G401 (cell line): Measurements from ENCODE around the gene REV3L. TPM values are rescaled to one million over a fixed set of nuclear protein-coding genes. Genes with fewer than 3 reads are reported as not detected.
"Not testable (repeated sequence)": the region's sequence is repeated elsewhere in the genome, so short reads cannot be mapped to it uniquely, and the experiment has no call there.

Experiments
- DNase-seq: peaks from one replicate; pipeline ENCODE4 v3.0.0-alpha.2; 2015; ENCODE audit warnings: low spot score
- in situ Hi-C: cut with HindIII; loops from 2 replicates; pipeline ENCODE4 v1.10.0; 2016; ENCODE audit warnings: low sequenced_read_pairs, mixed read lengths
- total RNA-seq: library from RNA; depleted of rRNA; stranded (reverse); fragments of >200 nt; shearing (Covaris generic); gene quantifications from 2 replicates; pipeline ENCODE4 v1.2.3, GENCODE V29; 2014; rRNA removed

Gene REV3L, protein sequence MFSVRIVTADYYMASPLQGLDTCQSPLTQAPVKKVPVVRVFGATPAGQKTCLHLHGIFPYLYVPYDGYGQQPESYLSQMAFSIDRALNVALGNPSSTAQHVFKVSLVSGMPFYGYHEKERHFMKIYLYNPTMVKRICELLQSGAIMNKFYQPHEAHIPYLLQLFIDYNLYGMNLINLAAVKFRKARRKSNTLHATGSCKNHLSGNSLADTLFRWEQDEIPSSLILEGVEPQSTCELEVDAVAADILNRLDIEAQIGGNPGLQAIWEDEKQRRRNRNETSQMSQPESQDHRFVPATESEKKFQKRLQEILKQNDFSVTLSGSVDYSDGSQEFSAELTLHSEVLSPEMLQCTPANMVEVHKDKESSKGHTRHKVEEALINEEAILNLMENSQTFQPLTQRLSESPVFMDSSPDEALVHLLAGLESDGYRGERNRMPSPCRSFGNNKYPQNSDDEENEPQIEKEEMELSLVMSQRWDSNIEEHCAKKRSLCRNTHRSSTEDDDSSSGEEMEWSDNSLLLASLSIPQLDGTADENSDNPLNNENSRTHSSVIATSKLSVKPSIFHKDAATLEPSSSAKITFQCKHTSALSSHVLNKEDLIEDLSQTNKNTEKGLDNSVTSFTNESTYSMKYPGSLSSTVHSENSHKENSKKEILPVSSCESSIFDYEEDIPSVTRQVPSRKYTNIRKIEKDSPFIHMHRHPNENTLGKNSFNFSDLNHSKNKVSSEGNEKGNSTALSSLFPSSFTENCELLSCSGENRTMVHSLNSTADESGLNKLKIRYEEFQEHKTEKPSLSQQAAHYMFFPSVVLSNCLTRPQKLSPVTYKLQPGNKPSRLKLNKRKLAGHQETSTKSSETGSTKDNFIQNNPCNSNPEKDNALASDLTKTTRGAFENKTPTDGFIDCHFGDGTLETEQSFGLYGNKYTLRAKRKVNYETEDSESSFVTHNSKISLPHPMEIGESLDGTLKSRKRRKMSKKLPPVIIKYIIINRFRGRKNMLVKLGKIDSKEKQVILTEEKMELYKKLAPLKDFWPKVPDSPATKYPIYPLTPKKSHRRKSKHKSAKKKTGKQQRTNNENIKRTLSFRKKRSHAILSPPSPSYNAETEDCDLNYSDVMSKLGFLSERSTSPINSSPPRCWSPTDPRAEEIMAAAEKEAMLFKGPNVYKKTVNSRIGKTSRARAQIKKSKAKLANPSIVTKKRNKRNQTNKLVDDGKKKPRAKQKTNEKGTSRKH (N-terminal part only)
- total RNA-seq = 13.7 and 26.2 TPM in 2 replicates

DNA sequence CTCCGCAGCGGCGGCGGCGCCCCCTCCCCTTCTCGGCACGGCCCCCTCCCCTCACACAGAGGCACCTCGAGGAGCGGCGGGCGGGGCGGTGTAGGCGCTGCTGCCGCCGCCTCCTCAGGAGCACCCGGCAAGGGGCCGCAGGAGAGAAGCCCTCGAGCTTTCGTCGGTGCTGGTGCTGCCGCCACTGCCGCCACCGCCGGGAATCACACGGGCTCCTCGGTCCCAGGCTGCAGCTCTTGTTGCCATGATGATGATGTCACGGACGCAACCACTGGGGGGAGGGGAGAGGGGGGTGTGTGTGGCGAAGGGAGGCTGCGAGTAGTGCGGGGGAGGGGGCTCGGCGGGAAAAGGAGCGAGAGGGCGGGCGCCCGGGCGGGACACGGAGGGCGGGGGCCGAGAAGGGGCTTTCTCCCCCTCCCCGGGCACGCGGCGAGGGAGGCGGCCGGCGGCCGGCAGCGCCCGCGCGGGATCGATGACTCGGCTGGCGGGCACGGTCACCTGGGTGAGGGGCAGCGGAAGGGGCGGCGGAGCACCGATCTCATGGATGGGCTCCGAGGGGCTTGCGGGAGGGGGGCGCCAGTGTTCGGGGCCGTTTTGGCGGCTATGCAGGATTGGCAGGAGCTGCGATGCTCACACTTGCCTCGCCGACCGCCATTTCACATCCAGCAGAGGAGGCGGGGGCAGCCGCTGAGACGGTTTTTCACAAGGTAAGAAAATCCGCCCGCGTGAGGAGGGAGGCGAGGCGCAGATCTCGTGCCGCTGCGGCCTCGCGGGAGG, at the start of gene REV3L:
REV3L (minus strand) TSS at position 260 of the 777 bp plus-strand sequence. CDS start 330 bp downstream, outside the sequence.
- peak; percentile 90 for DNase-seq
- in situ Hi-C loops = no loop called here

DNA sequence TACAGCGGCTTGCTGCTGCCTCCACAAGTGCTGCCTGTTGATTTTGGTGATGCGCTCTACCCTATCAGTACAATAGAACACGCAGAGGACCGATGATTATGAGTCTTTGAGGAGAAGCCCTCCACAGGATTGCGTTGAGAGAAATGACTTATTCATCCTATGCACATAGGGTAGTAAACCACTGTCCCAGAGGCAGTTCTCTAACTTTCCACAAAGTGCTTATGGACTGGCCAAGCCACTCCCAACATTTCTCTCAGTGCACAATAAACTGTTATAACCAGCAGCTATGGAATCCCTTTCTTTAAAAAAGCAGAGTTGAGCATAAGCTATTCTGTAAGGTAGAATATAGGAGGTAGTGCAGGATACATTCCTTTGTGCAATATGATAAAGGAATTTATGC, 48.2 kb upstream of the REV3L start:
- in situ Hi-C loops = no loop called here
- DNase-seq = no peak

DNA sequence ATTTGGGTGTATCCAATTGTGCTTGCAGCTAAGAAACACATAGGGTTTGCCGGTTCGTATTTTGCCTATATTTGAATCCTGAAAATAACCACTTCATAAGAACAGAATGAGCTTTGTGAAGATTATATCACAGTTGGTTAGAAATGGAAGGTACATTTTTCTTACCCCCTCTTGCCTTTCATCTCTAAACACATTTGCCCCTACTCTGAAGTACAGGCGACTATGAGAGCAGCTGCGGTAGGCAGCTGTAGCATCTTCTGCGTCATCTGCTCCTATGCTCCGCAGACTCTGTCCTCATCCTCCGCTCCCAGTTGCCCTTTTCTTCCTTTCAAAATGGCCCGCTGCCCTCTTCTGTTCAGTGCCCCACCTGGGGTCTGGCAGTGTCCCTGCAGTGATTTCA, 47.6 kb upstream of the REV3L start:
- in situ Hi-C loops = no loop called here
- DNase-seq = no peak

DNA sequence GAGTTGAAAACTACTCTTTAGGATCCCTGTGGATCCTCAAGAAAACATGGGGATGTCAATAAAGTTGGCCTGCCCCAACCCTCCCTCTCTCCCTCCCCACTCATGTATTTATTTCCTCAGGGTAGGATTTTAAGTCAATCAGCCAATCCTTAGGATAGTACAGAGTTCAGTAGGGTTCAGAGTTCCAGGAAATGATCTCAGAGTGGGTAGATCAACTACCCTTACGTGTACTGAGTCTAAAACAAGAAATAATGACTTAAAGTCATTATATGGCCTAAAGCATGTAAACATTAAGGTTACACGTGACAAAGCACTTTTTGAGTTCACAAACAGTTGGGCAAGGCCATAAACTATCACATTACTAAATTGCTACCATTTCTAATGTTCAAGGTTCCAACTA, 47.2 kb upstream of the REV3L start:
- in situ Hi-C loops = no loop called here
- no peak for DNase-seq

DNA sequence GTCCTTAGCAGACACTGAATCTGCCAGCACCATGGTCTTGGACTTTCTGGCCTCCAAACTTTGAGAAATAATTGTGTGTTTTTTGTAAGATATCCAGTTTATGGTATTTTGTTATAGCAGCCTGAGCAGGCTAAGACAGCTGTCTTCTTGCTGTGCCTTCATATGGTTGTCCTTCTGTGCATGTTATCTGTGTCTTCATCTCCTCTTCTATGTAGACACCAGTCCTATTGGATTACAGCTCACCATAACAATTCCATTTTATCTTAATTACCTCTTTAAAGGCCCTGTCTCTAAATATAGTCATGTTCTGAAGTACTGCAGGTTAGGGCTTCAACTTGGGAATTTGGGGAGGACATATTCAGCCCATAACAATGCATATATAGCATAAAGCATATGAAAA, 44.3 kb upstream of the REV3L start:
- in situ Hi-C loops = loop anchor here (10.0 kb wide), 1 partner anchor 993 kb away; no protein-coding TSS in a partner anchor
- no peak for DNase-seq

DNA sequence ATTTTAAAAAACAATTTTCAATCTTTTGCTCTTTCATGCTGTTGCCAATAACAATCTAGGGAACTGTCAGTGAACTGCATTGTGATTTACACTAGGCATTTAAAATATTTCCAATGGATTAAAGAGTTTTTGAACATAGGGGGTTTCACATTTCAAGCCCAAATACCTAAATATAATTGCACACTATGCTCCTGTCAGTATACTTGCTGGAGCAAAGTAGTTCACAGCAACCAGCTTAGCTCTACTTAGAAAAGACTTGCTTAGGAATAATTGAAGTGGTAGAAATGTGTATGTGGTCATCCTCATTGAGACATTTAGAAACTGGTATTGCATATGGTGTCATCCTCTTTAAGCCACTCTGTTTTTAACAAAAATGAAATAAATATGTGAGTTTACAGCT, 41.7 kb upstream of the REV3L start:
- in situ Hi-C loops = loop anchor here (10.0 kb wide), 1 partner anchor 990 kb away; no protein-coding TSS in a partner anchor
- no peak for DNase-seq

DNA sequence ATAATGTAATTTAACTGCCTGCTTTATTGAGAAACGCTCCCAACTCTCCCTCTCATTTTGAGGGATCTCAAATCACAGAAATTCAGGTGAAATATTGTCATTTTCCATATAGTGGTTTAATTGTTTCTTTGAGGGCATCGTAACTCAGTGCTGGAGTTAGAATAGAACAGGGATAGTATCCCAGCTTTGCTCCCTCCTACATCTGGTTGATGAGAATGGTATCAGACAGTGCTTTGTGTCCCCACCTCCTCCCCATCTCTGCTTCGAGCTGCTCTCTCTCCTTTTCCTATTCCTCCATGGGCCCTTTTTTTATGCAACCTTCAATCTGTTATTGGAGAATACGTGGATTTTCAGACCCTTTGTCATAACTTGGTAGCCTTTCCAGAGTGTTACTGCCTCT, 41.2 kb upstream of the REV3L start:
- in situ Hi-C loops = loop anchor here (10.0 kb wide), 1 partner anchor 989 kb away; no protein-coding TSS in a partner anchor
- DNase-seq = no peak

DNA sequence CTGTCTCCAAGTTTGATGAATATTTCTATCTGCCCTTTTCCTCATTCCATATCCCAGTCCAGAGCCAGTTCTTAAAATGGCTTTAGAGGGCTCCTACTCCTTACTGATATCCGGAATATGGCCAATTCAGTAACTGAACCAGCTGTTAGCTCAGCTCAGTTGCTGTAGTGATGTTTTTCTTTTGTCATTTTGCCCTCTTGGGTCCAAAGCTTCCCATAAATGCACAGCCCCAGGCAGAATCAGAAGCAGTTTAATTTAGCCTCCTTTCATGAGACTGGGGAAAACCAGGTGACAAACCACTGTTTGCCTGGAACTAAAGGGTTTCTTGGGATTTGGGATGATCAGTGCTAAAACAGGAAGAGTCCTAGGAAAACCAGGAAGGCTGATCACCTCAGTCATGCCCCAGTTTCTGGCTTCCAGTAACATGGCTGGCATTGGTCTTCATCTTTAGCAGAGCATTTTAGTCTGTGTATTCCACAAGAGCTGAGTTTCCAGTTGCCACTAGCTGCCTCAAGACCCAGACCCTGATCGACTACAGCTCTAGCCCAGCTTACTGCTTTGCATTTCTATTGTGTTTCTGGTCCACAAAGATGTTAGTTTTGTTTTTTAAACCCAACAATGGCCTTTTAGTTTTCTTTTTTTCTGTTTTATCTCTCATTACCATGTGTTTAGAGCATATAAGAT, 40.6 kb upstream of the REV3L start:
- in situ Hi-C loops = loop anchor here (10.0 kb wide), 1 partner anchor 989 kb away; no protein-coding TSS in a partner anchor
- DNase-seq = no peak

DNA sequence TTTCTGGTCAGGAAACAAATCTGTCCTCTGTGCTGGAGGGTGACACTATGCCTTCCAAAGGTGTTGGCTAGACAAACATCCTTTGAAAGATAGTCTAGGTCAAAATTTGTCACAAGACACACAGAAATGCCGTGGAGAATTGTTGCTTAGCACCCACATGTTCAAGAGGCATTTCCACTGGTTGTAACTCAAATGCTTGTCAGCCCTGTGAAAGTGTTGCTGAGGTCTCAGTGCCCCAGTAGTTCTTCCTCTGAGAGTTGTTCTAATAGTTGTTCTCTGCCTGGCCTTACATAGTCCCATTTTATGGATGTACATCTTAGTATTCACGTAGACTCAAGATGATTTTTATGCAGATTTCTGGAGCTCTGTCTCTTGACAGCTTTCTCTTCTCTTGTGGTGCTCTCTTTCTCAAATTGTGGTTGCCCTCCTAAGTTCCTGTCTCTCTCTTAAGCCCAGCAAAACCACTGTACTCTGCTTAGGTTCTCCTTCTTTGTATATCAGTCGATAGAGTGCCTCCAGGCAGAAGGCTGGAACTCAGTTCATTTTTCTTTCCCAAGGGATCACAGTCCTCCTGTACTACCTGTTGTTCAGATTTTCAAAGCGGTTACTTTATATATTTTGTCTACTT, 39.5 kb upstream of the REV3L start:
- DNase-seq = no peak
- in situ Hi-C loops = loop anchor here (10.0 kb wide), 1 partner anchor 988 kb away; no protein-coding TSS in a partner anchor

DNA sequence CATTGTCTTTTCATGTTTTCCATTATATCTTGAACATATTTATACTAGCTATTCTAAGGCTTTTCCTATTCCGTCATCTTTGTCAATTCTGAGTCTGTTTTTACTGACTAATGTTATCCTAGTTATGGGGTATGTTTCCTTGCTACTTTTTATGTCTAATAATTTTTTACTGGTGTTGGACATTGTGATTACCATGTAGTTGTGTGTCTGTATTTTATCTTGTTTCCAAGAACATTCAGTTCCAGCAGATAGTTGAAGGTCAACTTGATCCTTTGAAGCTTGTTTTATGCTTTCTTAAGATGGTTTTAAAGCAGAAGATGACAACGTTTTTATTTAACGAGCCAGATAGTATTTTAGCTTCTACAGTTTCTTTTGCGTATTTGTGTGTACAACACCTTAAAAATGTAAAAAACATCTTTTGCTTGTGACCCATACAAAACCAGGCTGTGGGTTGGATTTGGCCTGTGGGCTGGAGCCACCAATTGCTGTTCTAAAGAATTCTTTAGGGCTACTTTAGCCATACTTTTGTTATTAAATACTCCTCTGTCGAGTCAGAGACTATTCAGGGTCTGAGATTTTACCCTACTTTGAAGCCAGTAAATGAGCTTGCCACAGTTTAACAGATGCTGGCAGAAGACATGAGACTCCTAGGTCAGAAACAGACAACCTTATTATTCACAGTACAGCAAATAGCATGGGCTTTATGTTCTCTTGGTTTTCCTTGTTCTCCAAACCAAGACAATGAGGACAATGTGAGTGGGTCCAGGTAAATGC, 38.7 kb upstream of the REV3L start:
- in situ Hi-C loops = loop anchor here (10.0 kb wide), 1 partner anchor 987 kb away; no protein-coding TSS in a partner anchor
- no peak for DNase-seq

DNA sequence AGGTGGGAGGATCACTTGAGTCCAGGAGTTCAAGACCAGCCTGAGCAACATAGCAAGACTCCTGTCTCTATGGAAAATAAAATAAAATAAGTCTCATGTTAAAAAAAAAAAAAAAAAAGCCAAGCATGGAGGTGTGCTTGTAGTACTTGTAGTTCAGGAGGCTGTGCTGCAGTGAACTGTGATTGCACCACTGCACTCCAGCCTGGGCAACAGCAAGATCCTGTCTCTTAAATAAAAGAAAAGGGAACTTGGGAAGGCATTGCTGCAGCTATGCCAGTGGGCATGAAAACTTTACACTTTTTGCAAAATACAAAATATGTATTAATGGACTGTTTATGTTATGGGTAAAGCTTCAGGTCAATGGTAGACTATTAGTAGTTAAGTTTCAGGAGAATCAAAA, 37.5 kb upstream of the REV3L start:
- in situ Hi-C loops = loop anchor here (10.0 kb wide), 1 partner anchor 986 kb away; no protein-coding TSS in a partner anchor
- no peak for DNase-seq

DNA sequence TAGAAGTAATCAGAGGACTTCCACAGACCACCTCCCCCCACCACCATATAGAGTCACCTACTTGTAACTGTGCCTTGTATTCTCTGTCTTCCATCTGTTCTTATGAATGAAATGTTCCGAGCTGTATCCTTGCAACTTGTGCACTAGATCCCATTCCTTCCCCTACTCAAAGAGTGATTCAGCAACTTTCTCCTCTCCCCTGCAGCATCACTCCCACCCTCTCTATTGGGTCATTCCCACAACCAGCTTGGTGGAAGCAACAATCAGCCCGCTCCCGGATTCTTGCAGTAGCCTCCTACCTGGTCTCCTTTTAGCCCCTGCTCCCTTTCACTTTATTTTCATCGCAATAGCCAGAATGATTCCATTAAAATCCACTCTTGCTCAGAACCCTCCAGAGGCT, 34.9 kb upstream of the REV3L start:
- in situ Hi-C loops = no loop called here
- no peak for DNase-seq

DNA sequence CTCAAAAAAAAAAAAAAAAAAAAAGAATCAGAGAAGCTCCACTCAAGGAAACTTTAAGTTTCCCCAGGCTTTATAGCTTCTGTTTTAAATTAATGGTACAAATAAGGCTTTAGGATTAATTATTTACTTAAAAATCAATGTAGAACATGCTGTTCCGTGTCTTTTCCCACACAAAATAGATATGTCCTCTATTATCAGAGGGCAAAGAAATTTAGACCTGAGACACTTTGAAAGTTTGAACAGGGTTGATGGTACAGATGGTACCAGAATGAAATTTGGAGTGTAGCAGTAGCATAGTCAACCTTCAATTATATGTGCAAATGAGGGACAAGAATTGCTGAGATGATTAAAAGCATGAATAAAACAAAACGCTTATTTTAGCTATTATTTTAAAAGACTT, 32.2 kb upstream of the REV3L start:
- in situ Hi-C loops = no loop called here
- no peak for DNase-seq

DNA sequence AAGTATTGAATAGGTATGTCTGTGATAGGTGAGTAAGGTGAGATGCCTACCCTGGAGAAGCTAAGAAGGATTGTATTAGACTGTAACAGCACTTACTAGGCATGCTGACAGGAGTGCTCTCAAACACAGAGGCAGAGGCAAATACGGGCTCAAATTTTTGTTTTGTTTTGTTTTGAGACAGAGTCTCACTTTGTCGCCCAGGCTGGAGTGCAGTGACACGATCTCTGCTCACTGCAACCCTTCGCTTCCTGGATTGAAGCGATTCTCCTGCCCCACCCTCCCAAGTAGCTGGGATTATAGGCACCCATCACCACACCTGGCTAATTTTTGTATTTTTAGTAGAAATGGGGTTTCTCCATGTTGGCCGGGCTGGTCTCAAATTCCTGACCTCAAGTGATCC, 31.5 kb upstream of the REV3L start:
- DNase-seq, in situ Hi-C loops: not testable (repeated sequence)

DNA sequence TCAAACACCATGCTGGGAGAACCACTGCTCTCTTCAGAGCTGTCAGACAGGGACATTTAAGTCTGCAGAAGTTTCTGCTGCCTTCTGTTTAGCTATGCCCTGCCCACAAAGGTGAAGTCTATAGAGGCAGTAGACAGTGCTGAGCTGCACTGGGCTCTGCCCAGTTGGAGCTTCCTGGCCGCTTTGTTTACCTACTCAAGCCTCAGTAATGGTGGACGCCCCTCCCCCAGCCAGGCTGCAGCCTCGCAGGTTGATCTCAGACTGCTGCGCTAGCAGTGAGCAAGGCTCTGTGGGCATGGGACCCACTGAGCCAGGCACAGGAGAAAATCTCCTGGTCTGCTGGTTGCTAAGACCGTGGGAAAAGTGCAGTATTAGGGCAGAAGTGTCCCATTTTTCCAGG, 24.2 kb upstream of the REV3L start:
- DNase-seq, in situ Hi-C loops: not testable (repeated sequence)

DNA sequence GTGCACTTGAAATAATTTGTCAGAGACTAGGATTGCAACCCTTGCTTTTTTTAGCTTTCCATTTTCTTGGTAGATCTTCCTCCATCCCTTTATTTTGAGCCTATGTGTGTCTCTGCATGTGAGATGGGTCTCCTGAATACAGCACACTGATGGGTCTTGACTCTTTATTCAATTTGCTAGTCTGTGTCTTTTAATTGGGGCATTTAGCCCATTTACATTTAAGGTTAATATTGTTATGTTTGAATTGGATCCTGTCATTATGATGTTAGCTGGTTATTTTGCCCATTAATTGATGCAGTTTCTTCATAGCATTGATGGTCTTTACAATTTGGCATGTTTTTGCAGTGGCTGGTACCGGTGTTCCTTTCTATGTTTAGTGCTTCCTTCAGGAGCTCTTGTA, 22.5 kb upstream of the REV3L start:
- in situ Hi-C loops, DNase-seq: not testable (repeated sequence)

DNA sequence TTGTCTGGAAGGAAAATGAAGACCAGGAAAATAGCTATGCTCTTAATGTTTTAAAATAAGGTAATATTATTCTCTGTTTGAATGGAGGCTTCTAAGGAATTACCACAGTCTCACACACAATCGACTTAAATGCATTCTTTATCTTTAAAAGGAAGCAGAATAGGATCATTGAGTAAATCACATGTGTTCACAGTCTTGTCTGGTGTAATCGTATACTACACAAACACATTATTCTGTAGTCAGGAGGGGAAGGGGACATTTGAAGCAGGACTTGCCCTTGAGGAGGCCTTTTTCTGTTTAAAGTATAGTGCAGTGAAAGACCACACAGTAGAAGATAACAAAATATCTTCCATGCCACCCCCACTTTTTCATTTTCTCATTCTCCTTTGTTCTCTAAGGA, 20.6 kb upstream of the REV3L start:
- in situ Hi-C loops = no loop called here
- DNase-seq = no peak
